ENCODE data around the gene THEM4.
"Not testable (repeated sequence)": the region's sequence is repeated elsewhere in the genome, so short reads cannot be mapped to it uniquely, and the experiment has no call there.

THEM4 gene

GRCh38 chr1:151862604-151863003, 46.7 kb downstream of the THEM4 start:
- DNase-seq (ENCODE audit: insufficient read length, low spot score) (no peak), FAIRE-seq (no peak)

GRCh38 chr1:151860504-151861187, 48.7 kb downstream of the THEM4 start:
- FAIRE-seq: no peak
- no peak for DNase-seq (ENCODE audit: insufficient read length, low spot score)

DNA sequence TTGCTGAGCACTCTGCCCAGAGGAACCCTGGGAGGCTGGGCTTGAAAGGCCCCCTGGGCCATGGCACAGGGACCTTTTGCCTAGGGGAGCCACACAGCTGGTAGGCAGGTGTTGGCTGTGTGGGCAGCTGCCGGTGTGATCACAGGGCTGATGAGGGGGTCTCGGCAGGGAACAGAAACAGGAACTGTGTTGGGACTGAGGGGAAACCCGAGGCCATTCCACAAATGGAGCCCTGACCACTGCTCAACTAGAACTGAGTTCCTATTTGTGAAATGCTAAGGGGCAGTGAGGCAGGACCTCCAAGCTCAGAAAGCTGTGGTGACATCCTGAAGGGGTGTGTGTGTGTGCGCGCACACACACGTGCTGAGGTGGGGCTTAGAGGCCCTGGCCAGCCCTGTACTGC, 49.4 kb downstream of the THEM4 start:
- FAIRE-seq (no peak), DNase-seq (ENCODE audit: insufficient read length, low spot score) (no peak)

DNA sequence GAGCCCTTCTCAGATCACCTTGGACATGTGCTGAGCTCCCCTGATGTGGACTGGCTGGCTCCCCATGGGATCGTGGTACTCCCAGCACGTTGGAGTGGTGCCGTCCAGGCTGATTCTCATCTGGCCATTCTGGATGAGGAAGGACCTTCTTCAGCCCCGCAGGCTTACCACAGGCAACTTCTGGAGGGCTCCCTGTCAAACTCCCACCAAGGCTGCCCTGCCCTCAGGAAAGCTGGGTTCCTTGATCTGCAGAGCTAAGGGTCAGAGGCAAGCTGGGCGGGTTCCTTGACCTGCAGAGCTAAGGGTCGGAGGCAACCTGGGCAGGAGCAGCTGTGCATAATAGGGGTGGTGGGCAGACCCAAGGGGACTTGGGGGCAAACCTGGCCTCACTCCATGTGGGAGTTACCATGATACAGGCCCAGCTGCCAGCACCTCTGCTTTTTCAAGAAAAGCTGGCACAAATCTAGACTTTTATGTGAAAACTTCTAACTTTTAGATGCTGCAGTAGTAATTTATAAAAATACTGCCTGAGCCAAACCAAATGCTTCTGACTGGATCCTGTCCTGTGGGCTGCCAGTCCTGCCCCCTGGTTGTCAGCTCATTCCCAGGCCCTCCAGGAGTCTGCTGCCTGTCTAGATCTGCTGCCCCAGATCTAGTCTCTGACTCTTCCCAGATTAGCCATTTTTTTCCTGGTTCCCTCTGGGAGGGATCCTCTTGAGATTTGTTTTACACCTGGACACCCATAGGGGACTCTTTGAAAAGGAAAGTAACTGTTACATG, 50.2 kb downstream of the THEM4 start:
- no peak for FAIRE-seq
- no peak for DNase-seq (ENCODE audit: insufficient read length, low spot score)

DNA sequence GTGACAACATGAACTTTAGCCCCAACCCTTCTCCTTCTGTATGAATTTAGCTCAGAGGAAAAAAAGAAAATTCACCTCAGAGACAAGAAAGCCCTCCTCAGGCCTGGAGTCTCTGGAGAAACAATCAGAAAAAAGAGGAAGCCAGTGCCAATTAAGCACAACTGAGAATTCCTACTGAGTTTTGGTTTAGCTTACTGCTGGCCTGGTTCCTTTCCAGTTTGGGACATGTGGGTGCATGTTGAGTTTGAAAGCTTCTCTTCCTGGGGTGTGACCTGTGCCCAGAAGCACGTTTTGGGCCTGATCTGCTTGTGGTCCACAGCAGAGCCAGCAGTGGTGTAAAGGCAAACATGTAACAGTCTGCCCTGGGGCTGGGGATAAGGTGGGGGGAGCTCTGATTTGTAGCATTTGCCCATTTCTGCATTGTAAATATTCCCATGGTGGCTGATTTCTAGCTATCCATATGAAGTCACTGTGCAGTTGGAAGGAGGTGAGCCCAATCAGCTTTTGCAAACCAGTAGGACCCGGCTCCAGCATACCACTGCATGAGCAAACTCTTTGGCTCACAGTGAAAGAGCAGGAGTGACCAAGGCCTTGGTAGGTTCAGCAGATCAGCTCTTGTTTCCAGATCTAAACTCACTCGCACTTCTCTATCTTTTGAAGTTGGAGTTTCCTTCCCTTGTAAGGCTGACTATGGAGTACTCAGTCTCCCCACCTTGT, 51.1 kb downstream of the THEM4 start:
- FAIRE-seq (no peak), DNase-seq (ENCODE audit: insufficient read length, low spot score) (no peak)

DNA sequence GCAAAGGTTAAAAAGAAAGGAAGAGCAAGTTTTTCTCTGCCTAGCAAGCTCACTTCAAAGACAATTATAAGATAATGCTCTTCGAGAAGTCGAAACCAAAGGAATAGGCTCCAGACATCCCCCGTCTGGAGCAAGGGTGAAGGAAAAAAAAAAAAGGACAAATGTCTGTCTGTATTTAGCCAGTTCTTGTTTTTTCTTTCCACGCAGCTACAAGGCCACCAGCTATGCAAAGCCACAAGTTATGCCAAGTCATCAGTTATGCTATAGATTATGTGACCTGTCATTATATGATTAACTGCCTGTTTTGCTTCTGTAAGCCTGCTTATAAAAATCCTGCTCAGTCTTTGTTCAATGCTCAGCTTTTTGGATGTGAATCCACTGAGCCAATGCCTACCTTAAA, 53.4 kb downstream of the THEM4 start:
- no peak for FAIRE-seq
- DNase-seq (ENCODE audit: insufficient read length, low spot score): no peak

DNA sequence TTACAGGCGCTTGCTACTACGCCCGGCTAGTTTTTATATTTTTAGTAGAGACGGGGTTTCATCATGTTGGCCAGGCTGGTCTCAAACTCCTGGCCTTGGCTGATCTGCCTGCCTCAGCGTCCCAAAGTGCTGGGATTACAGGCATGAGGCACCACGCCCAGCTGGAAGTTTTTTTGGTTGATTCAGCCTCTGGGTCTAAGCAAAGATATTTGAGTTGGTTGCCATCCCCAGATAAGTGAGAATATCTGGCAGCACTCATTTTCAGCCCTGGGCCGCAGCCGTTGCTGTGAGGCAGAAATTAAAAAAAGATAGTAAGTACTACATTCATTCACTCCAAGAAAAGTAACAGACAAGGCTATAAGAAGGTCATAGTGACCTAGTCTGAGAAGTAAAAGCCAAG, 53.8 kb downstream of the THEM4 start:
- DNase-seq (ENCODE audit: insufficient read length, low spot score); FAIRE-seq: not testable (repeated sequence)

DNA sequence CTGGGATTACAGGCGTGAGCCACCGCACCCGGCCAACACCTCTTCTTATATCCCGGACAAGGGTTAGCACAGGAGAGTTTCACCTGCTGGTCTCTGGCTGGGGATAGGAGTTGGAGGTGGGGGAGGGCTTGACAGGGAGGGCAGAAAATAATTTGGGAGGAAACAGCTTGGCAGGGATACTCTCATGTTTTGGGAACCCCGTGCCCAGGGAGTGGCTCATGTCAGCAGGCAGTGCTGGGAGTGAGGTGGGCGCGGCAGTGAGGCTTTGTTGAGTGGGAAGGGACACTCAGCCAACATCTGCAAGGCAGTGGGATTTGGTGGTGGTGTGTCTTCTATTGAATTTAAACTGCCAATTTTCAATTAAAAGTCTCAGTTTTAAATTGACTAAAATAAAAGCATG, 54.7 kb downstream of the THEM4 start:
- FAIRE-seq (no peak), DNase-seq (ENCODE audit: insufficient read length, low spot score) (no peak)

- DNase-seq (ENCODE audit: insufficient read length, low spot score): no peak
- no peak for FAIRE-seq
Observed at GRCh38 chr1:151853411-151853943, 55.8 kb downstream of the THEM4 start, which contains the start of gene THEM5. Gene THEM5, minus strand, starts transcription at chr1:151853712. Its CDS starts 147 bp downstream, at chr1:151853565.

DNA sequence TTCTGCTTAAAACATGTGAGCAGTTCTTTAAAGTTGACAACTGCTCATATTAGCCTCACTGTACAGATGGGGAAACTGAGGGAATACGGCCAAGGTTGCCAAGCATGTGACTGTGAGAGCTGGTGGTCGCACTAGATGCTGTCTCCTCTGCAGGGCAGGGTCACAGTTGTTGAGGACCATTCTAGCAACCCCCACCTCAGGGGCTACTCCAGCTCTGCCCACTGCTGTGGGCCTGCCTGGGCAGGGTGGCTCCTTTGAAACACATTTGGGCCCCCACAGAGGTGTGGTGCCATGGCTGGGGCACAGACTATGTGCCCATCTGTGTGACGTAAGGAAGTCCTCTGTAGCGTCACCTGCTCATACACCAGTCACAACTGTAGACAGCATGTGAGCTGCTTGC, 56.6 kb downstream of the THEM4 start:
- DNase-seq (ENCODE audit: insufficient read length, low spot score): no peak
- FAIRE-seq: no peak

GRCh38 chr1:151851886-151852285, 57.4 kb downstream of the THEM4 start:
- FAIRE-seq (no peak), DNase-seq (ENCODE audit: insufficient read length, low spot score) (no peak)

GRCh38 chr1:151849871-151850270, 59.4 kb downstream of the THEM4 start:
- no peak for FAIRE-seq

DNA sequence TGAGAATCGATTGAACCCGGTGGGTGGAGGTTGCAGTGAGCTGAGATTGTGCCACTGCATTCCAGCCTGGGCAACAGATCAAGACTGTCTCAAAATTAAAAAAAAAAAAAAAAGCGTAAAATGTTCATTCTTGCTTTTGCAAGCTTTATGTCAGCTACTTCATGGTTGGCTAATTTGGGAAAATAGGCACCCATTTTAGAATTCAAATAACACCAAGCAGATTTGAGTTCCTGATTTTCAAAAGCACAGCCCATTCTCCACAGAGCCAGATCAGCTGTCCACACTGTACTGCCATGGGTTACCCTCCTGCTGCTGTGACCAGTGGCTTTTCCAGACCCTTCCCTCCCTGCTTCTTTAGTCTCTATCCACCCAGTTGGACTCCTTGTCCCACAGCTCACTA, 60.2 kb downstream of the THEM4 start:
- DNase-seq (ENCODE audit: insufficient read length, low spot score): no peak
- no peak for FAIRE-seq

More at GRCh38 chr1:151849871-151850270, 59.4 kb downstream of the THEM4 start:
- DNase-seq (ENCODE audit: insufficient read length, low spot score): no peak

DNA sequence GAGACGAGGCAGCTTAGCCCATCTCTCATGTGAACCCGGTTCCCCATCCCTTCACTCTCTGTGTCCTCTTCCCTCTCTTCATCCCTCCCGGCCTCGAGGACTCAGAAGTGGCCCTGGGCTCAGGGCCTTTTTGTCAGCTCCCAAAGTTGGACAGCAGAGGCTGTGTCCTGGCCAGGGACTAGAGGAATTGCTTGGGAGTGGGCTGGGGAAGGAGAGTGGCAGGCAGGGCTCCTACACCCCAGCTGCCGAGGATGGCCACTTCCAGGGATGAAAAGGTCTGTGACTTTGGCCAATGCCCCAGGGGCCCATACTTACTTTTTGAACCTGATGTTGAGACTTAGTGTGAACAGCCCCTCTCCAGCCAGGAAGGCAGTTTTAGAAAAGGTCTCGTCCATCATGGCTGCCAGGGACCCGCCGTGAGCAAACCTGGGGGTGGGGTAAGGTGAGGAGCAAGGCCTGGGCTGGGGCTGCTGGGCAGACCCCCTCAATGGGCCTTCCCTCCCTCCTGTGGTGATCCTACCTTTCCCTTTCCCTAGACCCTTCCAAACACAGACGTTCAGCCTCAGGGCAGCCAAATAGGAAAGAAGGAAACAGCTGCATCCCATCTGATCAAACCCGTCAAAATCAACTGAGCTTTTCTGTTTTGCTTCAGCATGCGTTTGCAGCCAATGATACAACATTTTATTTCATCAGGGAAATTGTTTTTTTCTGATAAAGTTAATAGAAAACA, 61.3 kb downstream of the THEM4 start:
- FAIRE-seq (no peak), DNase-seq (ENCODE audit: insufficient read length, low spot score) (no peak)

DNA sequence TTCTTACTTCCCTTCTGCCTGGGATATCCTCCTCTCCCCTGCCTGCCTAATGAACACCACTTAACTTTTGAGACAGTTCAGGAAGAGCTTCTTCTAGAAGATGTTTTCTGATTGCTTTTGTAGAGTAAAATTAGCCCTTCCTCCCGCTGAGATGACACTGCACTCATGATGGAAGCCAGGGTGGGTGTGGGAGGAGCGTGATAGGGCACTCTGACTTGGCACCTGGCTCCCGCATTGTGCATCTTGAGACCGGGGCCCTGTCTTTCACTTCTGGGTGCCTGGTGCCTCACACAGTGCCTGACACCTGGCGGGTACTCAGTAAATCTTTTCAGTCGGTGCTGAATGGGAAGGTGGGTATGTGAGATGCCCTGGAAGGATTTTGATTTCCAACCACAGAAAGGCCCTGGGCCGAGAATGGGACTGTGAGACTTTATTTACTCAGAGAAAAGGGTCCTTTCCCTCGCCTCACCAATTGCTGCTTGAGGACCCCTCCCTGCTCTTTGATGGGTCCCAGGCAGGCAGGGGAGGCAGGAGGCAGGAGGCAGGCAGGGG, 62.5 kb downstream of the THEM4 start:
- FAIRE-seq (no peak), DNase-seq (ENCODE audit: insufficient read length, low spot score) (no peak)

DNA sequence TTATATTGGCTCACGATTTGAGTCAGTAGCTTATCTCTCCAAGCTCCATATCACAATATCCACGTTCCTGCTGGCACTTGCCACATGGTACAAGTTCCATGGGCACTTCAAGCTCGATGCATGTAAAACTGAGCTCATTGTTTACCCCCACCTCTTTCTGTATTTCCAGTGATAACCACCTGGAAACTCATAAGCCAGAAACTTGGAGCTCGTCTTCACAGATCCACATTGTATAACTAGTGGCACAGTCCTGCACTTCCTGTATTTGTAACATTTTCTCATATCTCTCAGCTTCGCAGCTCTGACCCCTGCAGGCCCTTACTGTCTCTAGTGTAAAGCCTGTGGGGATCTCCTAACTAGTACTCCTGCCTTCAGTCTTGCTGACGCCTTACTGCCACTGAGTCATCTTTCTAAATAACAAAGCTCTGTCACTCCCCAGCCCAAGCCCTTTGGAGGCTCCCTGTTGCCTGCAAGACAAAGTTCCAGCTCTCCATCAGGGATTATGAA, 63.2 kb downstream of the THEM4 start:
- FAIRE-seq (no peak), DNase-seq (ENCODE audit: insufficient read length, low spot score) (no peak)

- no peak for FAIRE-seq
- DNase-seq (ENCODE audit: insufficient read length, low spot score): no peak
Observed at GRCh38 chr1:151843398-151843797, 65.9 kb downstream of the THEM4 start.

GRCh38 chr1:151841141-151841540, 68.2 kb downstream of the THEM4 start:
- FAIRE-seq (no peak), DNase-seq (ENCODE audit: insufficient read length, low spot score) (no peak)

GRCh38 chr1:151840421-151840820, 68.9 kb downstream of the THEM4 start:
- no peak for FAIRE-seq

More at GRCh38 chr1:151840421-151840820, 68.9 kb downstream of the THEM4 start:
- no peak for DNase-seq (ENCODE audit: insufficient read length, low spot score)

All from GM19239 (cell line).